GM18519 (cell line): Measurements from ENCODE around the gene CAPN2.

Experiments
- ATAC-seq: cut with Tn5 transposase; IDR thresholded peaks from one replicate; pipeline ENCODE4 v1.9.1; 2021; ENCODE audit warnings: mild to moderate bottlenecking, moderate library complexity; ENCODE audit not compliant: unreplicated experiment, low FRiP score

CAPN2 gene

GRCh38 chr1:223819730-223820514 is 107.6 kb downstream of the CAPN2 start:
- no peak for ATAC-seq

GRCh38 chr1:223820515-223820858 is 108.1 kb downstream of the CAPN2 start:
- ATAC-seq: no peak

- ATAC-seq: no peak
Observed at GRCh38 chr1:223820971-223821370, 108.6 kb downstream of the CAPN2 start.

- no peak for ATAC-seq
Observed at GRCh38 chr1:223824287-223824686, 111.9 kb downstream of the CAPN2 start.

- ATAC-seq: no peak
Observed at GRCh38 chr1:223824712-223825111, 112.4 kb downstream of the CAPN2 start.
